GM21717 (cell line): ENCODE measurements around the gene DPP7.

Source experiments
- ATAC-seq: cut with Tn5 transposase; IDR thresholded peaks from one replicate; pipeline ENCODE4 v1.9.1; 2021; ENCODE audit warnings: mild to moderate bottlenecking, moderate library complexity; ENCODE audit not compliant: unreplicated experiment

DPP7 gene

GRCh38 chr9:137095664-137096517 lies 18.6 kb downstream of the DPP7 start:
- ATAC-seq = peak; percentile 66

- no peak for ATAC-seq
Measured at GRCh38 chr9:137089232-137089947, 25.1 kb downstream of the DPP7 start.

GRCh38 chr9:137088121-137088520 lies 26.4 kb downstream of the DPP7 start:
- ATAC-seq = no peak

- peak; percentile 1 for ATAC-seq
Measured at GRCh38 chr9:137087409-137087925, 27.1 kb downstream of the DPP7 start.

GRCh38 chr9:137086531-137087408 lies 27.8 kb downstream of the DPP7 start, which contains the start of gene MAN1B1:
MAN1B1 (plus strand) TSS chr9:137086985; CDS start chr9:137087000, 15 bp downstream.
- peak; percentile 65 for ATAC-seq

- ATAC-seq = peak; percentile 4
Measured at GRCh38 chr9:137085920-137086530, 28.5 kb downstream of the DPP7 start.

- no peak for ATAC-seq
Measured at GRCh38 chr9:137084526-137084925, 30.0 kb downstream of the DPP7 start.

GRCh38 chr9:137083394-137084004 lies 31.0 kb downstream of the DPP7 start:
- ATAC-seq = no peak

GRCh38 chr9:137082925-137083290 lies 31.6 kb downstream of the DPP7 start:
- ATAC-seq = no peak

- no peak for ATAC-seq
Measured at GRCh38 chr9:137082222-137082924, 32.2 kb downstream of the DPP7 start.

- ATAC-seq = no peak
Measured at GRCh38 chr9:137080260-137081122, 34.0 kb downstream of the DPP7 start.

- no peak for ATAC-seq
Measured at GRCh38 chr9:137079401-137079787, 35.1 kb downstream of the DPP7 start.

- ATAC-seq = no peak
Measured at GRCh38 chr9:137078701-137079400, 35.7 kb downstream of the DPP7 start.

GRCh38 chr9:137077758-137078693 lies 36.5 kb downstream of the DPP7 start:
- ATAC-seq = no peak

- ATAC-seq = no peak
Measured at GRCh38 chr9:137077010-137077747, 37.4 kb downstream of the DPP7 start, which contains the start of gene UAP1L1. UAP1L1 (plus strand) TSS chr9:137077517; CDS start chr9:137077533, 16 bp downstream.

- ATAC-seq = no peak
Measured at GRCh38 chr9:137076636-137077009, 37.9 kb downstream of the DPP7 start.
